RWPE2 (cell line): ENCODE measurements around the gene SEC14L5.

Experiments
- ATAC-seq: fragments of 200-7000 bp; cut with Tn5 transposase; 3 replicates; pipeline ENCODE4 v1.9.1; 2021; ENCODE audit warnings: low read depth
- DNase-seq: peaks from one replicate; pipeline ENCODE4 v3.0.0-alpha.2; 2020; ENCODE audit warnings: low spot score
- H3K27ac ChIP-seq: fragments of 450-650 bp; 2 replicates; pipeline ENCODE4 v1.5.1; 2017; ENCODE audit warnings: mild to moderate bottlenecking; ENCODE audit not compliant: poor library complexity, severe bottlenecking
- H3K27me3 ChIP-seq: fragments of 250-450 bp; sonication (Bioruptor Pico); 2 replicates; pipeline ENCODE4 v1.5.1; 2021; ENCODE audit warnings: mild to moderate bottlenecking, moderate library complexity; ENCODE audit not compliant: insufficient read depth, poor library complexity, severe bottlenecking
- H3K36me3 ChIP-seq: fragments of 250-450 bp; sonication (Bioruptor Pico); 2 replicates; pipeline ENCODE4 v1.5.1; 2020; ENCODE audit warnings: low read depth, mild to moderate bottlenecking, moderate library complexity
- H3K4me1 ChIP-seq: fragments of 250-450 bp; sonication (Bioruptor Pico); 2 replicates; pipeline ENCODE4 v1.5.1; 2021; ENCODE audit warnings: mild to moderate bottlenecking, moderate library complexity; ENCODE audit not compliant: insufficient read depth, poor library complexity, severe bottlenecking
- H3K4me3 ChIP-seq: fragments of 250-450 bp; sonication (Bioruptor Pico); 2 replicates; pipeline ENCODE4 v1.5.1; 2021; ENCODE audit warnings: mild to moderate bottlenecking, moderate library complexity; ENCODE audit not compliant: severe bottlenecking
- H3K9me3 ChIP-seq: fragments of 250-450 bp; sonication (Bioruptor Pico); 2 replicates; pipeline ENCODE4 v1.5.1; 2021; ENCODE audit warnings: mild to moderate bottlenecking, moderate library complexity; ENCODE audit not compliant: severe bottlenecking
- TF ChIP-seq, protein P1 (sequence below): fragments of 450-650 bp; IDR thresholded peaks from one replicate; pipeline ENCODE4 v1.5.1; 2017; ENCODE audit warnings: mild to moderate bottlenecking, moderate library complexity; ENCODE audit not compliant: poor library complexity, severe bottlenecking

The SEC14L5 gene

GRCh38 chr16:4957720-4958509 is at the start of gene SEC14L5:
Gene SEC14L5, plus strand, starts transcription at chr16:4958330. Its CDS starts 994 bp downstream, at chr16:4959324.
- ATAC-seq: peak; percentile 83

DNA sequence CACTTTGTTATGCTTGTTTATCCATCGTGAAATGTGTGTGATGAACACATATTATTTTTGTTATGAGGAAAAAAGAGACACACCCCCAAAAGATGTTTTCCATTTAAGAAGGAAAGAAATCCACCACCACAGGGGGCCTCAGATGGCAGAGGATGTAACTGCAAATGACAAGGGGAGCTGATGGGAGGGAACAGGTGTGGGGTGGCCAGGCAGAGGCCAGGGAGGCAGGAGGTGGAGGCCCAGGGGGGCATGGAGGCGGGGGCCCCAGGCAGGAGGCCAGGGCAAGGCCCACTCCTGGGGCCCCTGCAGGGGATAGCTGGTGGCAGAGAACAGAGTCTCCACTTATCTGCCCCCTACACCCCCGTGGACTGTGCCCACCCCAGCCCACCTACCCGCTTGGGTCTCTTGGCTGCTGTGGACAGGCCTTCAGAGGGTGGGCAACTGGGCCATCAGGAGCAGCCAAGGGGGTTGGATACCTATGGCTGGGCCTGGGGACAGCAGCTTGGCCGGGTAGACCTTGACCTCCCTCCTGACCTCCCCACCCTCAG is 49.2 kb upstream of the SEC14L5 start:
- Histone ChIP-seq H3K9me3 (no peaks in the 10 kb centered on the region), H3K4me1 (no peaks in the 10 kb centered on the region), H3K4me3 (no peak overlapping the region), H3K27ac (no peak overlapping the region), H3K36me3 (peaks cover 55% of the 10 kb centered on the region), H3K27me3 (no peaks in the 10 kb centered on the region)
- ATAC-seq: no peak
- TF ChIP-seq, protein P1, sequence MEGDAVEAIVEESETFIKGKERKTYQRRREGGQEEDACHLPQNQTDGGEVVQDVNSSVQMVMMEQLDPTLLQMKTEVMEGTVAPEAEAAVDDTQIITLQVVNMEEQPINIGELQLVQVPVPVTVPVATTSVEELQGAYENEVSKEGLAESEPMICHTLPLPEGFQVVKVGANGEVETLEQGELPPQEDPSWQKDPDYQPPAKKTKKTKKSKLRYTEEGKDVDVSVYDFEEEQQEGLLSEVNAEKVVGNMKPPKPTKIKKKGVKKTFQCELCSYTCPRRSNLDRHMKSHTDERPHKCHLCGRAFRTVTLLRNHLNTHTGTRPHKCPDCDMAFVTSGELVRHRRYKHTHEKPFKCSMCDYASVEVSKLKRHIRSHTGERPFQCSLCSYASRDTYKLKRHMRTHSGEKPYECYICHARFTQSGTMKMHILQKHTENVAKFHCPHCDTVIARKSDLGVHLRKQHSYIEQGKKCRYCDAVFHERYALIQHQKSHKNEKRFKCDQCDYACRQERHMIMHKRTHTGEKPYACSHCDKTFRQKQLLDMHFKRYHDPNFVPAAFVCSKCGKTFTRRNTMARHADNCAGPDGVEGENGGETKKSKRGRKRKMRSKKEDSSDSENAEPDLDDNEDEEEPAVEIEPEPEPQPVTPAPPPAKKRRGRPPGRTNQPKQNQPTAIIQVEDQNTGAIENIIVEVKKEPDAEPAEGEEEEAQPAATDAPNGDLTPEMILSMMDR: no peak
- DNase-seq: no peak

More at GRCh38 chr16:4957720-4958509, at the start of gene SEC14L5:
- TF ChIP-seq, protein P1: no peak
- Histone ChIP-seq H3K36me3 (no peaks in the 10 kb centered on the region), H3K4me3 (peak within 1 kb of the TSS; percentile 39), H3K4me1 (peaks cover 5% of the 10 kb centered on the region), H3K27ac (peak within 1 kb of the TSS; percentile 16), H3K27me3 (no peaks in the 10 kb centered on the region), H3K9me3 (no peaks in the 10 kb centered on the region)
- peak; percentile 98 for DNase-seq

DNA sequence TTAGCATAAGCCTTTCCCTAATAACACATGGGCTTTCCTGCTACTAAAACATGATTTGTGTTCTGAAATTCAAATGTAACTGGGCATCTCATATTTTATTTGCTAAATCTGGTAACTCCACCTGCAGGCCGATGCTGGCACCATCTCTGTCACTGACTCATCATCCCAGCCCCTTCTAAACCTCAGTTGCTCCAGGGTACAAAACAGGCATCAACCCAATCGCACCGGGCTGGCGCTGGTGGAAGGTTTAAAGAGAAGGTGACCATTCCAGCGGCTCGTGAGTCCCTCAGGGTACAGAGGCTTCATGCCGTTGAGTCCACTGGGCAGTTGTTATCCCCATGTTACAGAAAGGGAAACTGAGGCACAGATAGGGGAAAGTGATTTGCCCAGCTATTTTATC is 48.3 kb upstream of the SEC14L5 start:
- Histone ChIP-seq H3K27ac (no peak overlapping the region), H3K36me3 (peaks cover 54% of the 10 kb centered on the region), H3K9me3 (no peaks in the 10 kb centered on the region), H3K4me3 (no peak overlapping the region), H3K27me3 (no peaks in the 10 kb centered on the region), H3K4me1 (no peaks in the 10 kb centered on the region)
- DNase-seq (no peak), ATAC-seq (no peak)
- TF ChIP-seq, protein P1: no peak

DNA sequence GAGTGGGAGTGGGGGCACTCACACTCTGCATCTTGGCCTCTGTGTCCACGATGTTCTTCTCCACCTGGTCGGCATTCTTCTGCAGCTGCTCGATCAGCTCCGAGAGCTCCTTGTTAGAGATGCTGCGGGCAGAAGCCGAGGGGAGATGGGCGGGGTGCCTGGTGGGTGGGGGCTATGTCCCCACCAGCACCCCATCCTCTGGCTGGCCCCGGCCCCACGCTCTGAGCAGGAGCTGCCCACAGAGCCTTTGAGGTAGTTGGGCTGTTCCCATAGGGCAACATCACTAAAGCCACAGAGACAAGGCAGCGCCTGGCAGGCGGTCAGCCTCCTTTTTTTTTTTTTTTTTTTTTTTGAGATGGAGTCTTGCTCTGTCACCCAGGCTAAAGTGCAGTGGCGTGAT is 47.3 kb upstream of the SEC14L5 start:
- Histone ChIP-seq H3K4me3 (no peak overlapping the region), H3K27ac (no peak overlapping the region), H3K9me3 (no peaks in the 10 kb centered on the region), H3K36me3 (peaks cover 53% of the 10 kb centered on the region), H3K4me1 (no peaks in the 10 kb centered on the region), H3K27me3 (no peaks in the 10 kb centered on the region)
- DNase-seq (no peak), ATAC-seq (no peak)
- TF ChIP-seq, protein P1: no peak

- Histone ChIP-seq H3K36me3 (peaks cover 51% of the 10 kb centered on the region), H3K27me3 (no peaks in the 10 kb centered on the region), H3K9me3 (no peaks in the 10 kb centered on the region), H3K27ac (peak overlapping the region; percentile 25), H3K4me1 (peaks cover 4% of the 10 kb centered on the region), H3K4me3 (no peak overlapping the region)
- TF ChIP-seq, protein P1: no peak
- peak; percentile 65 for ATAC-seq
- no peak for DNase-seq
Observed at GRCh38 chr16:4911970-4912386, 46.2 kb upstream of the SEC14L5 start.
